HG03196 (cell line): ENCODE measurements around the gene SNX24.
A peak's percentile ranks its signal among the peaks of the same experiment; 100 is the strongest.

Source experiments
- ATAC-seq: cut with Tn5 transposase; IDR thresholded peaks from one replicate; pipeline ENCODE4 v1.9.1; 2021; ENCODE audit not compliant: unreplicated experiment

The SNX24 gene

DNA sequence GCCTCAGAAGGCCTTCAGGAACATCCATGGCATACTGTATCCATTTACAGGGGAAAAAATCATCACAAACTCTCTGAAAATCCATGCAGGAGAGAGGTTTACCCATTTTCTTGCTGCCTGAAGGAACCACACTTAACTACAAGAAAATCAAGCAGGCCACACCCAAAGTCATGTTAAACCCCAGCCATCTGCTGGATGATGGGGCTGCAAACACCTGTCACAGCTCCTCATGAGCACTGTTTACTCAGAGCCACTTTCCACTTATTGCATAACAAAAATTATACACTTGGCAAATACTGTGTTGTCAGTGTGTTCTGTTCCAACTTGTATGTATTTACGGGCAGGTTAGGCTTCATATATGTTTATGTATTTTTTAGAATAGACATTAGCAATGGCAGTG is 155.3 kb downstream of the SNX24 start:
- ATAC-seq, result no peak

DNA sequence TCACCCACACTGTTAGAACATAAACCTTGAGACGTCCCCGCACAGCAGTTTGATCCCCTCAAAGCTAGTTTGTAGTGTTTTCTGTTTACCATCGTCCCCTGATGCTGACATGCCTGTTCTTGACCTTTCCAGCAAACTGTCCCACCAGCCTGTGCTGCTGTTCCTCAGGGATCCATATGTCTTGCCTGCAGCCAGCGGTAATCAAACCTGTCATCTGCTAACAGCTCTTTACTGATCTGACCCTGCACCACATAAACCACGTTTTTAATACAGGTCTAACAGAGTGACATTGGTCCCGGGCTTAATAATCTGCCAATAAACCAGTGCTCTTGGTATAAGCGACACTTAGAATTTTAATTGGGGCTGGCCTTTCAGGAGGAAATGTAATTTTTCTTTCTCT is 156.4 kb downstream of the SNX24 start:
- ATAC-seq, result no peak

DNA sequence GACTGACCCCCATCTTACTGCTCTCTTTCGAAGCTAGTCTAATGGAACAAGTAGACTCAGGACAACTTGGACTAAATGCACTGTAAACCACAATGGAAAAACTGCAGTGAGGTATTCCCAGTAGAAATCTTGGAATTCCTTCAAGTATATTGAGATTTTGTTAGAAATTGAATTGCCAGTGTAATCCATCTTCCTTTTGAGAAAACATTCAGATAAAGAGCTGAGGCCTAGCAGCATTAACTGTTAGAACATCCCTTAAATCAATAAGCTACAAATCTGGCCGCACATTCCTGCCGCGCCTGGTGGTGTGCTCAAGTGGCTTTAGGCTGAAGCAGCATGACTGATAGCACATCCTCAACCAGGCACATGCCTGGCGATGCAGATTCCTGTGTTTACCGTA is 161.8 kb downstream of the SNX24 start:
- ATAC-seq, result no peak

DNA sequence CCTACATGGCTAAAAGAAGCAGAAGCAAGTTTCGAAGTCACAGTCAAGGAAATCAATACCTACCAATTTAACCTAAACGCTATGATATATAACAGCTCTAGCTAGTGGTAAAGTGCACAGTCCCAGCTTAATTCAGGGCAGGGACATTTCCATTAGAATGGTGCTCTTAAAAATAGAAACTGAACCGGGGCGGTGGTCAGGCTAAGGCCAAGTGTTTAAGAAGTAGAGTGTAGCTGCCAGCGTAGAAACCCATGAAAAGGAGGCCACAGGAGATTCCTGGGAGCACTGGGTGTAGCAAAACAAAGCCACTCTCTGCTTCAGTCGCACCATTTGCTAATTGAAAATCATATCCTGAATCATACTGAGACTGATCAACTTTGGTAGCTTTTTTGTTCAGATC is 162.3 kb downstream of the SNX24 start:
- no peak for ATAC-seq

DNA sequence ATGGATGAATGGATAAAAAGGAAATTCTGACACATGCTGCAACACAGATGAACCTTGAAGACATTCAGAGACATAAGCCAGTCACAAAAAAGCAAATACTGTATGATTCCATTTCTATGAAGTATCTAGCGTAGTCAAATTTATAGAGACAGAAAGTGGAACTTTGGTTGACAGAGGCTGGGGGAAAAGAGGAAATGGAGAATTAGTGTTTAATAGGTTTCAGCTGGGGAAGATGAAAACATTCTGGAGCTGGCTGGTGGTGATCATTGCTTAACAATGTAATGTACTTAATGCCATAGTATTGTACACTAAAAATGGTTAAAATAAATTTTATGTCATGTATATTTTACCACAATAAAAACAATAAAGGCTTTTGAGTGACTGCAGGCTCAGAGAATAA is 166.9 kb downstream of the SNX24 start:
- ATAC-seq, result no peak

DNA sequence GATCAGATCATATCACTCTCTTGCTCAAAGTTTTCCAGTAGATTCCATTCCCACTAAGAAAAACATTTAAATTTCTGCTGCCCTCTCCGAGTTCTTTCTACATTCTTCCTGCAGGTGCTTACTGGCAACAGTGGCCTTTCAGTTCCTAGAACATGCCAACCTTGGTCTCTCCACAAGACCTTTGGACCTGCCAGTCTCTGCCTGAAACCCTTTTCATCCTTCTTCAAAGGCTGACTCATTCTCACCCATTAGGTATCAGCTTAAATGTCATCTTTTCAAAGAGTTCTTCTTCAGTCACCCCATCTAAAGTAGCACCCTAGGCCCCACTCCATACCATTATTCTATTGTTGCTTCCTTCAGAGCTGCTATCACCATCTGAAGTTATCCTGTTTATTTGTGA is 169.3 kb downstream of the SNX24 start:
- no peak for ATAC-seq

DNA sequence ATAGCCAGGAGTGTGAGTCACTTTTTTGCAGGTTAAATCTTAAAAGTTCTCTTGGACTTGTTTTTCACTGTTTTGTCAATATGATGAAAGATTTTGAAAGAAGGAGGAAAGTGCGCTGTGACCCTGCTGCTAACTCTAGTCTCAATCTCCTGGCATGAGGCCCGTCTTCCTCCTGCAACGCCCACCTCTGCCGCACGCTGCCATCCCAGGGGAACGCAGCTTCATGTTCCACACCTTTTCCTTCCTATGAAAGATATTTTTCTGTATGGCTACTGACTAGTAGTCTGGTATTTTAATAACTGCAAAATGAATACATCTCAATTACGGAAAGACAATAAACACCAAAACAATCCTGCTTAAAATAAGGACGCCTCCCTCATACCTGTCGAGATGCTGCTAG is 182.8 kb downstream of the SNX24 start:
- ATAC-seq, result no peak

DNA sequence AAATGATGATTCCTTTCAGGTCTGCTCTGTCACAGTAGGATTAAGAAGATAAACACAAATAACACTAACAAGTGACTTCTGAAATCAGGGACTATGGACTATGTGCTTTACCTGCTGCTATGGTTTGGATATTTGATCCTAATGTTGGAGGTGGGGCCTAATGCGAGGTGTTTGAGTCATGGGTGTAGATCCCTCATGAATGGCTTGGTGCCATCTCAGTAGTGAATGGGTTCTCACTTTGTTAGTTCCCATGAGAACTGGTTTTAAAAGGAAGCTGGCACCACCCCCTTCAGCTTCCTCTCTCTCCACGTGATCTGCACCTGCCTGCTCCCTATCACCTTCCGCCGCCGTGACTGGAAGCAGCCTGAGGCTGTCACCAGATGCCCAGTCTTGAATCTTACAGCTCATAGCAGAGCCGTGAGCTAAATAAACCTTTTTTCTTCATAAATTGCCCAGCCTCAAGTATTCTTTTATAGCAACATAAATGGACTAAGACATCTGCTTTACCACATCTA is 187.8 kb downstream of the SNX24 start:
- ATAC-seq, result no peak

DNA sequence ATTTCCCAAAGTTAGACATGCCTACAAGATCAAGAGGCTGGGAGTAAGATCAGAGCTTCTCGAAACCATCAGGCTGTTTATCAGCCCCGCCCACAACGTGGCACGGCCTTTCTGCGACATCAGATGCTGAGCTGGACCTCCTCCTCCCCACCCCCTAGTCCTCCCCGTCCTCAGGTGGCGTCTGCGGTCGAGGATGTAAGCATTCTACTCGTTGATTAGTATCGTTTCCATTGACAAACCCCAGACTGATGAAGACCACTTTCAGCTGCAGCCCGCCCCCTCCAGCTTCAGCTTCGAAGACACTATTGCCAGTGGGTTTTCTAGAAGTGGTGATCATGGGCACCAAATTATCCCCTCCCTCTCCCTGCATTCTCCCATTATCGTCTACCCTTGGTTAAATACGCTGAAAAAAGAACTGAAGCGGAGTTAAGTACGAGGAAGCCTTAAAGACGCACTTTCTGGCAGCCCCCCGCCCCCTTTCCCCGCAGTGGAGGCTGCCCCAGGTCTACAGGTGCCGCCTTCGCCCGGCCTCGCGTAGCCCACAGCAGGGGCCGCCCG is 190.0 kb downstream of the SNX24 start:
- no peak for ATAC-seq

DNA sequence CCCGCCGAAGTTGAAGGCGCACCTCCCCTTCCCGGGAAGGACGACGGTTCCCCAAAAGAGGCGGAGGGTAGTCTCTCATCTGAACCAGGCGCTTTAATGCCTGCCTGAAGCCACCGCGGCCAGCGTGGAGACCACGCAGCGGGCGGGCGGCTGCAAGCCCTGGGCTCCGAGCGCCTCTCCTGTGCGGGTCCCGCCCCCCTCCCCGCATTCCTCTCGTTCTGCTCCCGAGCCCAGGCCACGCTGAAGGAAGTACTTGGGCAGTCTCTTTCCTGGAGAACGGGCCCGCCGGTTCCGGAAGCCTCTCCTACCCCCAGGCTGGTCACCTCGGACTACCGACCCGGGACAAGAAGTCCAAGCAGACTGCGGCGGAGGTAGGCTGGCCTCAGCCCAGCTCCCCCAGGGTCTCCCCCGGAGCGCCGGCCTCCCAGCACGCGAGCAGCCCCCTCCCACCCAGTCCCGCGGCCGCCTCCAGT is 190.5 kb downstream of the SNX24 start:
- no peak for ATAC-seq

DNA sequence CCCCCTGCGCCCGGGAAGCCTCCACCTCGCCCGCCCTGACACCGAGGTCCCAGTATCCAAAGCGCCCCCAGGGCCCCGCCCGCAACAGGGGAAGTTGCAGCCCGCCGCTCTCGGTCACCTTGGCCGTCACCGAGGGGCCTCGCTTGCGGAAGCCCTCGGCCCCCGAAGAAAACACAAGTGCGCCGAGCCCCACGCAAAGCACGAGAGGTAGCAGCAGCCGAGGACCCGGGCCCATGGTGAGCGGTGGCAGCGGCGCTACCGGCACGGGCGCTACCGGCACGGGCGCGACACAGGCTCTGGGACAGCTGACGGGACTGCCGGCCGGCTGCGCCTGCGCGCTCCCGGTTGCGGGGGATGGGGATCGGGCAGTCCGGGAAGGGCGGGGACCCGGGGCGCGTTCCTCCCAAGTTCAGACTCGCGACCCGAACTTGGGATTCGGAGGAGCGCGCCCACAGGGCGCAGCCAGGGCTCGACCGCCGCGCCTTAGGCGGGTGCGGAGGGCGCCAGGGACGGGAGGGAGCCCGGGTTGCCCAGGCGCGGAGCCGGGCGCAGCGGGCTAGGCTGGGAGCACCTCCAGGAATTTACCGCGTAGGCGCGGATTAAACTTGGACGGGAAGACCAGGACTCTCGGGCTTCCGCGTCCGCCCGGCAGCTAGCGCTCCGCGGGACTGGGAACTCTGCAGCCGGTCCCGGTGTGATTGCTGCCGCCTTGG is 191.1 kb downstream of the SNX24 start, which contains the start of gene PPIC:
TSS of gene PPIC (minus strand) at position 335 of the 713 bp plus-strand sequence. CDS start at position 235, 100 bp downstream.
- ATAC-seq, result peak; percentile 44

DNA sequence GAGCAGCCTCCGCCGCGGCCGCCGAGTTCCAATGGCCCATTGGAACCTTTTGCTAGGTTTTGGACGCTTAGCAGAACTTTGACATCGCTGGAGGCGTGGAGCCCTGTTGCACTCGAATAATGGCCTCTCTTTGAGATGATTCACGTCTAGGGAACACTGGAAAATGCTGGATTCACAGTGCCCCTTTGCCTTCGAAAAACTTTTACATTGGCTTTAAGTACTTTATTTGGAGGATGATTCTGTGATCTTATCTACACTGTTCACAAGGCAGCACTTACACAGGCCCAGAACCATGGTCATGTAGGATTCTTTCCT is 191.6 kb downstream of the SNX24 start:
- no peak for ATAC-seq

DNA sequence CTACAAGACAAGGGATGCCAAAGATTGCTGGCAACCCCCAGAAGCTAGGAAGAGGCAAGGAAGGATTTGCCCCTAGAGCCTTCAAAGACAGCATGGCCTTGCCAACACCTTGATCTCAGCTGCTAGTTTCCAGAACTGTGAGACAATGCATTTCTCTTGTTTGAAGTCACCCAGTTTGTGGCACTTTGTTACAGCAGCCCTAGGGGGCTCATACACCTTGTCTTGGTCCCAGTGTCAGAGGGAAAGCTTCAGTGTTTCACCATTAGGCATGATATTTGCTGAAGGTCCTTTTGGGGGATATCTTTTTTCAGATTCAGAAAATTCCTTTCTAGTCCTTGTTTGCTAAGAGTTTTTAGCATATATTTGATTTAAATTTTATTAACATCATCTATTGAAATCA is 194.3 kb downstream of the SNX24 start:
- no peak for ATAC-seq

DNA sequence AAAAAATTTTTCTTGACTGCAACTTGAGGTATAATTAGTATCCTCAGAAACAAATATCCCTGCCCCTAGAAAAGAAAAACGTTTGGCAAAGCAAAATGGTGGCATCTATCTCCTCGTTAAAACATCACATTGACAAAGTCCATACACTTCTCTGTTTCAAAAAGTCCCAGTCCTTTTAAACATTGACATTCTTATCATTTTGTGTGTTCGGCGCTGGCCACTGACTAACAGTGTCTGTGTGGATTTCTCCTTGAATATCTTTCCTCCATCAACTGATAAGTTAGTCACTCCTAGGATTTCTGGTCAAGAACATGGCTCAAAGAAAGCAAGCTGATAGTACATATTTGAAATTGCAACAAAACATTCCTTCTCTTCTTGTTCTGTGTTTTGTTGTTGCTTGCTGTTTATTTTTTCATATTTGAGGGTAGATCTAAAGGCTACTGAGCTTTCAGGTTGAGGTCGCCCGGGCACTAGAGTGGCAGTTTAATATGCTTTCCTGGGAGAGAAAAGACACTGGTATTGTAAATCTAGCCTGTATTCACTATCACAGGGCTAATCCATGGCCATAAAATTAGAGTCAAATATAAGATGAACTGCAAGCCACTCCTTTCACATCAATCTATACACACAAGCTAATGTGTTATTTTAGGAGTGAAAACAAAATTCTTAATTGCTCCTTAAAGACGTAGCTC is 199.7 kb downstream of the SNX24 start:
- ATAC-seq, result no peak

DNA sequence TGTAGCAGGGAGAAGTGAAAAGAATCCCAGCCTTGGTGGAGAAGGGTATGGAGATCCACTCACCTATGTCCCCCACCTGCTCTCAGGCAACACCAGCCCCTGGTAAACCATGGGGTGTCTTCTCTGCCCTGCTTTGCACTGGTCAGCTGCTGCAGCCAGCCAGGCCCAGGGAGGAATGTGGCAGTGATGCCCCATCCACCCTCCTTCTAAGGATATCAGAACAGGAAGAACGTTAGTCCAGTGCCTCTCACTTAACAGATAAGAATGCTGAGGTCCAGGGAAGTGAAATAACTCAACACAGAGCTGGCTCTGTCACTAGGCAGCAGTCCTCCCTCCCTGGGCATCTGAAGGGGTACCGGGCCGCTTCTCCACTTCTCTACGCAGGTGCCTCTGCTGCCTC is 200.8 kb downstream of the SNX24 start:
- ATAC-seq, result no peak

DNA sequence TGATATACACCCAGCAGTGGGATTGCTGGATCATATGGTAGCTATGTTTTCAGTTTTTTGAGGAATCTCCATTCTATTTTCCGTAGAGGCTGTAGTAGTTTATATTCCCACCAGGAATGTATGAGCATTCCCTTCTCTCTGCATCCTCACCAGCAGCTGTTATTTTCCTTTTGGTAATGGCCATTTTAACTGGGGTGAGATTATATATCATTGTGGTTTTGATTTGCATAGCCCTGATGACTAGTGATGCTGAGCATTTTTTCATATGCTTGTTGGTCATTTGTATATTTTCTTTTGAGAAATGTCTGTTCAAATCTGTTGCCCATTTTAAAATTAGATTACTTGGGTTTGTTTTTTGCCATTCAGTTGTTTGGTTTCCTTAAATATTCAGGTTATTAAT is 202.3 kb downstream of the SNX24 start:
- no peak for ATAC-seq

DNA sequence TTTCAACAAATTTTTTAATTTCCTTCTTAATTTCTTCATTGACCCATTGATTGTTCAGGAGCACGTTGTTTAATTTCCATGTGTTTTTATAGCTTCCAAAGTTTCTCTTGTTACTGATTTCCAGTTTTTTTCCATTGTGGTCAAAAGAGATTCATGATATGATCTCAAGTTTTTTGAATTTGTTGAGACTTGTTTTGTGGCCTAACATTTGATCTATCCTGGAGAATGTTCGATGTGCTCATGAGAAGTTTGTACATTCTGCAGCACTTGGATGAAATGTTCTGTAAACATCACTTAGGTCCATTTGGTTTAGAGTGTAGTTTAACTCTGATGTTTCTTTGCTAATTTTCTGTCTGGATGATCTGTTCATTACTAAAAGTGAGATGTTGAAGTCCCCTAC is 205.8 kb downstream of the SNX24 start:
- ATAC-seq, result no peak
